Activated CD8-positive, alpha-beta T cell treated with anti-CD3 and anti-CD28 coated beads for 36 hours (primary cell): ENCODE results near the gene CIPC. TPM values are rescaled to one million over a fixed set of nuclear protein-coding genes. Genes with fewer than 3 reads are reported as not detected.

Experiments
- ATAC-seq: fragments of 200-7000 bp; cut with Tn5 transposase; one replicate; pipeline ENCODE4 v1.10.0; 2021; ENCODE audit warnings: mild to moderate bottlenecking, moderate library complexity
- CTCF ChIA-PET: fragments of 350-600 bp; sonication (Branson Sonifier 250); formaldehyde crosslinking; loops from one replicate; lab custom pipeline; 2021; ENCODE audit warnings: antibody characterized with exemption; lab: Charles Lee
- POLR2A ChIA-PET: fragments of 350-600 bp; sonication (Branson Sonifier 250); formaldehyde crosslinking; loops from one replicate; lab custom pipeline; 2021; ENCODE audit warnings: antibody characterized with exemption; lab: Charles Lee
- DNase-seq: peaks from one replicate; pipeline ENCODE4 v3.0.0-alpha.2; 2020
- H3K27ac Mint-ChIP-seq: one replicate; pipeline ENCODE4 v1.8.0; 2021; ENCODE audit warnings: mild to moderate bottlenecking, mixed read lengths
- H3K27me3 Mint-ChIP-seq: one replicate; pipeline ENCODE4 v1.8.0; 2021; ENCODE audit warnings: mixed read lengths
- H3K36me3 Mint-ChIP-seq: one replicate; pipeline ENCODE4 v1.8.0; 2021; ENCODE audit warnings: low read depth, mixed read lengths
- H3K4me1 Mint-ChIP-seq: one replicate; pipeline ENCODE4 v1.8.0; 2021; ENCODE audit warnings: low read depth, mixed read lengths
- H3K4me3 Mint-ChIP-seq: one replicate; pipeline ENCODE4 v1.8.0; 2021; ENCODE audit warnings: mild to moderate bottlenecking, moderate library complexity, mixed read lengths
- H3K9me3 Mint-ChIP-seq: one replicate; pipeline ENCODE4 v1.8.0; 2021; ENCODE audit warnings: mixed read lengths
- CTCF ChIP-seq: fragments of 200-600 bp; IDR thresholded peaks from one replicate; pipeline ENCODE4 v1.8.0; 2022; ENCODE audit warnings: antibody characterized with exemption, mild to moderate bottlenecking
- intact Hi-C: fragments of 100-400 bp; cut with micrococcal nuclease; formaldehyde crosslinking; loops from one replicate; pipeline ENCODE4 v1.10.0; 2022
- total RNA-seq, 2 experiments: library from RNA; stranded (reverse); gene quantifications; one replicate each; pipeline ENCODE4 v1.2.3, GENCODE V29; 2021

CIPC gene
- total RNA-seq, 2 experiments from 2014 or later = 8.8 to 9.6 TPM

DNA sequence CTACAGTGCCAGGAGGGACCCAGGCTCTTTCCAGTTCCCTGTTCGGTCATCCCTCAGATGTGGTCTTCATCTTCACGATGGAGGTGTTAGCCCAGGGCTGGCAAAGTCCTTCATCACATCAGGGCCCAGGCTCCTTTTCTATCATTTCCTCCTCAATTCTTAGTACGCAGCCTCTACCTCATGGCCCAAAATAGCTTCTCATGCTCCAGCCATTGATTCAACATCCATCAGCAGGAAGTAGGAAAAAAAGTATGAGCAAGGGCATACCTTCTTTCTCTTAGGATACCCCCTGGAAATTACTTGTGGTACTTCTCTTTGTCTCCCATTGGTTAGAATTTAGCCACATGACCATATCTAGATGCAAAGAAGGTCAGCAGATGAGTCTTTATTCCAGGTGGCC lies 55.7 kb downstream of the CIPC start:
- ChIA-PET POLR2A (no interaction called here), CTCF (interaction anchor here (1.4 to 6.7 kb wide), 6 partner anchors 11 to 163 kb away, joined by 4 to 134 read pairs (median 28); partner anchors contain the start of gene ZDHHC22)
- Mint-ChIP-seq H3K4me1 (no peaks in the 10 kb centered on the region), H3K9me3 (no peaks in the 10 kb centered on the region), H3K27ac (no peak overlapping the region), H3K4me3 (no peak overlapping the region), H3K27me3 (peaks cover 31% of the 10 kb centered on the region), H3K36me3 (no peaks in the 10 kb centered on the region)
- ATAC-seq (no peak), DNase-seq (no peak)
- TF ChIP-seq CTCF = no peak
- intact Hi-C loops = loop anchor here (2.0 to 10.0 kb wide), 2 partner anchors 61 to 163 kb away; no protein-coding TSS in a partner anchor

GRCh38 chr14:77154421-77154820 lies 56.4 kb downstream of the CIPC start:
- peaks cover 35% of the 10 kb centered on the region for H3K27me3 Mint-ChIP-seq
- POLR2A ChIA-PET = interaction anchor here (1.1 kb wide), 1 partner anchor 37 kb away, joined by 3 read pairs; no protein-coding TSS in a partner anchor
- DNase-seq = no peak
- no peak for ATAC-seq
- H3K27ac Mint-ChIP-seq = no peak overlapping the region
- no peaks in the 10 kb centered on the region for H3K4me1 Mint-ChIP-seq
- TF ChIP-seq CTCF = no peak
- no peaks in the 10 kb centered on the region for H3K9me3 Mint-ChIP-seq
- intact Hi-C loops = loop anchor here (10.0 kb wide), 1 partner anchor 60 kb away; no protein-coding TSS in a partner anchor
- H3K36me3 Mint-ChIP-seq = no peaks in the 10 kb centered on the region
- CTCF ChIA-PET = interaction anchor here (1.2 to 6.7 kb wide), 4 partner anchors 12 to 163 kb away, joined by 3 to 134 read pairs (median 39); partner anchors contain the start of gene ZDHHC22
- H3K4me3 Mint-ChIP-seq = no peak overlapping the region

DNA sequence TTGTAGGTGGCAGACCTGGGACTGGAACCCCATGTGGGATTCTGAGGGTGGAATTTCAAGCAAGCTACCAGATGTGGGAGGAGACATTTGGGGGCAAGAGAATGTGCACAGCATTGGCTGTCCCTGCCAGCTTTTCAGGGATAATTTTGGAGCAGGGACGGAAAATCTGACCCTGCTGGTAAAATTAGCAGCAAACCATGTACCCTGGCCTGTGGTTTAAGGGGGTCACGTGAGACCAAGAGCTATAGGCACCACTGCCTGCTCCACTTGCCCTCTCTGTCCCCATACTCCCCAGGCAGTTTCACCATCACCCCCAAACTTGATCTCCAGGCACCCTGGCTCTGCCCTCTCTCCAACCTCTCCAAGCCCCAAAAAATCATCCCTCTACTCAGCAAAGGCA lies 57.0 kb downstream of the CIPC start:
- Mint-ChIP-seq H3K27ac (no peak overlapping the region), H3K4me1 (no peaks in the 10 kb centered on the region), H3K27me3 (peaks cover 35% of the 10 kb centered on the region), H3K4me3 (no peak overlapping the region), H3K9me3 (no peaks in the 10 kb centered on the region), H3K36me3 (no peaks in the 10 kb centered on the region)
- TF ChIP-seq CTCF = no peak
- DNase-seq (no peak), ATAC-seq (no peak)
- ChIA-PET POLR2A (interaction anchor here (1.1 to 1.2 kb wide), 2 partner anchors 37 to 57 kb away, joined by 3 read pairs; no protein-coding TSS in a partner anchor), CTCF (interaction anchor here (1.2 to 6.7 kb wide), 3 partner anchors 57 to 162 kb away, joined by 3 to 134 read pairs (median 45); no protein-coding TSS in a partner anchor)
- intact Hi-C loops = loop anchor here (10.0 kb wide), 1 partner anchor 60 kb away; no protein-coding TSS in a partner anchor

DNA sequence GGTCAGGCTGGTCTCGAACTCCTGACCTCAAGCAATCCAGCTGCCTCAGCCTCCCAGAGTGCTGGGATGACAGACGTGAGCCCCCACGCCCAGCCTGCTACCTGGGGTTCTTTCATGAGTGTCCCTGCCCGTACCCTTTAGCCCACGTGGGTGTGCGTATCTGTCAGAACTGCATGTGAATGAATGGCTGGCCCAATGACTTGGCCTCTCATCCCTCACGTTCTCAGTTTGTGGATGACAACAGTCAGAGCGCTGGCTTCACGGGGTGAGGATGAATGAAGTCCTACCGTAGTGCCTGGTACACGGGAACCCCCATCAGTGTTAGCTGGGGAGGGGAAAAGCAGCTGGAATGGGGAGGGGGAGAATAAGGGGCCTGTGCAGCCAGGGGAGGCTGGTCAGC lies 59.7 kb downstream of the CIPC start:
- no peak overlapping the region for H3K27ac Mint-ChIP-seq
- no peaks in the 10 kb centered on the region for H3K9me3 Mint-ChIP-seq
- ChIA-PET CTCF (interaction anchor here (0.8 kb wide), 1 partner anchor 9 kb away, joined by 3 read pairs; no protein-coding TSS in a partner anchor), POLR2A (no interaction called here)
- no peak for ATAC-seq
- H3K4me1 Mint-ChIP-seq = no peaks in the 10 kb centered on the region
- no peak for DNase-seq
- peaks cover 37% of the 10 kb centered on the region for H3K27me3 Mint-ChIP-seq
- TF ChIP-seq CTCF = no peak
- no peak overlapping the region for H3K4me3 Mint-ChIP-seq
- intact Hi-C loops = loop anchor here (10.0 kb wide), 1 partner anchor 57 kb away; no protein-coding TSS in a partner anchor
- H3K36me3 Mint-ChIP-seq = no peaks in the 10 kb centered on the region

DNA sequence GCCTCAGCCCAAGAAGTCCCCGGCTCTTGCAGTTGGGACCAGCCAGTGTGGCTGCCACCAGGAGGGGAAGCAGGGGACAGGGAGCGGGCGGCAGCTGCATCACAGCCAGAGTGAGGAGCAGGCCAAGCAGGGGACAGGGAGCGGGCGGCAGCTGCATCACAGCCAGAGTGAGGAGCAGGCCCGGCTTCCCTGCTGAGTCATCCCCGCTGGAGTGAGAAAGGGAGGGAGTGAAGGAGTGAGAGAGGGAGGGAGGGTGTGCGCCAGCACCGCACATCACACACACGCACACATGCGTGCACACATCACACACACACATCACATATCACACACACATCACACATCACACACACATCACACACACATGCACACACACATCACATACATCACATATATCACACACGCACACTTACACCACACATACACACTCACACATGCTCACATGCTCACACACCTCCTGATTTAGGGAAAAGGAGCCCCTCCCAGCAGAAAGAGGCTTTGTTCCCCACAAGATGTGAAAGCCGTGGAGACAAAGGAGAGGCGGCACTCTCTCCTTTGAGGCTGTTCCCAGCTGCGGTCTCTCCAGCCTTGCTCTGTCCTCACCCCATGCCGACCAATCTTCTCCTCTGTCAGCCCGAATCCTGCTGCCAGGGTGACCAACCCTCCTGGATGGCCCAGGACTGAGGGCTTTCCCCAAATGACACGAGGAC lies 60.3 kb downstream of the CIPC start:
- peaks cover 34% of the 10 kb centered on the region for H3K27me3 Mint-ChIP-seq
- intact Hi-C loops = loop anchor here (10.0 kb wide), 1 partner anchor 56 kb away; no protein-coding TSS in a partner anchor
- H3K4me3 Mint-ChIP-seq = no peak overlapping the region
- no peaks in the 10 kb centered on the region for H3K4me1 Mint-ChIP-seq
- H3K27ac Mint-ChIP-seq = no peak overlapping the region
- POLR2A ChIA-PET = no interaction called here
- ATAC-seq = no peak
- DNase-seq = no peak
- no peaks in the 10 kb centered on the region for H3K9me3 Mint-ChIP-seq
- H3K36me3 Mint-ChIP-seq = no peaks in the 10 kb centered on the region
- TF ChIP-seq CTCF = no peak
- CTCF ChIA-PET = no interaction called here
